Cardiac septum (tissue), 1 donor: Measurements from ENCODE around the gene MB21D2. TPM values are rescaled to one million over a fixed set of nuclear protein-coding genes. Genes with fewer than 3 reads are reported as not detected.
"Not testable (repeated sequence)": the region's sequence is repeated elsewhere in the genome, so short reads cannot be mapped to it uniquely, and the experiment has no call there.

Experiments used
- DNase-seq: peaks from one replicate; pipeline ENCODE4 v3.0.0-alpha.2; 2020; ENCODE audit warnings: low spot score
- intact Hi-C: fragments of 100-400 bp; cut with DNase I; formaldehyde crosslinking; loops from one replicate; pipeline ENCODE4 v1.14.0; 2022
- total RNA-seq: library from RNA; stranded (reverse); fragmentation: NEBNext Ultra II Directional; extraction: Animal tissue kit (Norgen Biotek cat#: 25700); gene quantifications from one replicate; pipeline ENCODE4 v1.2.1, GENCODE V29; 2021
- donor health status: DM: no; HTN: no; CAD: no.

The MB21D2 gene
- total RNA-seq, 1 donor from 2014 or later: 3.2 TPM

DNA sequence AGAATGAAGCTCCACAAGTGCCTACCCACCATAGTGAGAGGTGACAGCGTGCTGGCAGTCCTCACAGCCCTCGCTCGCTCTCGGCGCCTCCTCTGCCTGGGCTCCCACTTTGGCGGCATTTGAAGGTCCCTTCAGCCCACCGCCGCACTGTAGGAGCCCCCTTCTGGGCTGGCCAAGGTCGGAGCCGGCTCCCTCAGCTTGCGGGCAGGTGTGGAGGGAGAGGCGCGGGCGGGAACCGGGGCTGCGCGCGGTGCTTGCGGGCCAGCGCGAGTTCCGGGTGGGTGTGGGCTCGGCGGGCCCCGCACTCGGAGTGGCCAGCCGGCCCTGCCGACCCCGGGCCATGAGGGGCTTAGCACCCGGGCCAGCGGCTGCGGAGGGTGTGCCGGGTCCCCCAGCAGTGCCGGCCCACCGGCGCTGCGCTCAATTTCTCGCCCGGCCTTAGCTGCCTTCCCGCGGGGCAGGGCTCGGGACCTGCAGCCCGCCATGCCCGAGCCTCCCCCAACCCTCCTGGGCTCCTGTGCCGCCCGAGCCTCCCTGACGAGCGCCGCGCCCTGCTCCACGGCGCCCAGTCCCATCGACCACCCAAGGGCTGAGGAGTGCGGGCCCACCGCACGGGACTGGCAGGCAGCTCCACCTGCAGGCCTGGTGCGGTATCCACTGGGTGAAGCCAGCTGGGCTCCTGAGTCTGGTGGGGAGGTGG lies 128.7 kb downstream of the MB21D2 start:
- DNase-seq, intact Hi-C loops: not testable (repeated sequence)

DNA sequence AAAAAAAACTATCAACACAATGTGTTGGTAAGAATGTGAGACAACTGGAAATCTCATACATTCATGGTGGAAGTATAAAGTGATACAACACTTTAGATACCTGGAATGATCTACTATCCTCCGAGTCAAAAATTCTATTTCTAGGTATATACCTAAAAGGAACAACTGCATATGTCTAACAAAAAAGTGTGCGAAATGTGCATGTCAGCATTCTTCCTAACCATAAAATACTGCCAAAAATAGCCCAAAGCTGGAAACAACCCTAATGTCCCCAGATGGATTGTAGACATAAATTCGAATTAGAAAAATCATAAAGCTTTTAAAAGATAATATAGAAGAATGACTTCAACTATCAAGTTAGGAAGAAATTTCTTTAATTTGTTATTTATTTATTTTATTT lies 139.1 kb downstream of the MB21D2 start:
- intact Hi-C loops: loop anchor here (10.0 kb wide), 2 partner anchors 214 to 314 kb away; no protein-coding TSS in a partner anchor
- DNase-seq: no peak

DNA sequence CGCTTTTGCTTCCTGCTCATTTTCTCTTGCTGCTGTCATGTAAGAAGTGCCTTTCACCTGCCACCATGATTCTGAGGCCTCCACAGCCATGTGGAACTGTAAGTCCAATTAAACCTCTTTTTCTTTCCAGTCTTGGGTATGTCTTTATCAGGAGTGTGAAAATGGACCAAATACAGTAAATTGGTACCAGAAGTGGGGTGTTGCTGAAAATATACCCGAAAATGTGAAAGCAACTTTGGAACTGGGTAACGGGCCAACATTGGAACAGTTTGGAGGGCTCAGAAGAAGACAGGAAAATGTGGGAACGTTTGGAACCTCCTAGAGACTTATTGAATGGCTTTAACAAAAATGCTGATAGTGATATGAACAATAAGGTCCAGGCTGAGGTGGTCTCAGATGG lies 143.3 kb downstream of the MB21D2 start:
- intact Hi-C loops: loop anchor here (10.0 kb wide), 2 partner anchors 210 to 310 kb away; no protein-coding TSS in a partner anchor
- not testable (repeated sequence) for DNase-seq

DNA sequence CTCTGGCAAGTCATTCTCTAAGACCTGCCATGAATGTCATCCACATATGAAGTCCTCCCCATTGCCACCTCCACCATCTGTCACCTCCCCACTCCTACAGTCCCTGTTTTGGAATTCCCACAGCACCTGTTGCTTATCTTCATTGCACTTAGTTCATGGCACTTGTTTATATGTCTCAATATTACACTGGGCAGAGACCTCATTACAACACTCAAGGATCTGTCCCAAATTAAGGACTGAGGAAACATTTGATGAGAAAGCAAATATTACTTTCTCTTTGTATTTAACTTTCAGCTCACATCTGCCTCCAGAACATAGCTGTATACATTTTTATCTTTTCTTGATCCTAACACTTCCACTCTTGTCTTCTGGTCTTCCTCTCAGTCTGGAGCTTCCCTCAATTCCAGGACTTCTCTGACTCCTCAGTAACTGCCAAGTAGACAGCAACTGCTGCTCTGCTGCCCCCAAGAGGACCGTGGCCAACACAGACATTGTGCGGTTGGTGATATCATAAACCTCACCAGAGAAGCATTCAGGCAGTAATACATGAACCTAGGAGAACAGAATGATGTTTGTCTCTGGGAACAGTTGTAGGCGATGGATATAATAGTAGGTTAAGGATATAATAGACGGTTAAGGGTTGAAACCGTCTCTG lies 145.3 kb downstream of the MB21D2 start:
- DNase-seq: no peak
- intact Hi-C loops: loop anchor here (10.0 kb wide), 2 partner anchors 208 to 308 kb away; no protein-coding TSS in a partner anchor

DNA sequence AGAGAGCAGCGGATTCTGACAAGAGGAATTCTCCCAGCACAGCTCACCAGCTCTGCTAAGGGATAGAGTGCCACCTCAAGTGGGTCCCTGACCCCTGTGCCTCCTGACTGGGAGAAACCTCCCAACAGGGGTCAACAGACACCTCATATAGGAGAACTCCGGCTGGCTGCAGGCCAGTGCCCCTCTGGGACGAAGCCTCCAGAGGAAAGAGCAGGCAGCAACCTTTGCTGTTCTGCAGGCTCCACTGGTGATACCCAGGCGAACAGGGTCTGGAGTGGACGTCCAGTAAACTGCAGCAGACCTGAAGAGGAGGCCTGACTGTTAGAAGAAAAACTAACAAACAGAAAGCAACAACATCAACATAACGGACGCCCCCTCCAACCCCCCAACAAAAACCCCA lies 159.0 kb downstream of the MB21D2 start:
- no peak for DNase-seq
- intact Hi-C loops: no loop called here

DNA sequence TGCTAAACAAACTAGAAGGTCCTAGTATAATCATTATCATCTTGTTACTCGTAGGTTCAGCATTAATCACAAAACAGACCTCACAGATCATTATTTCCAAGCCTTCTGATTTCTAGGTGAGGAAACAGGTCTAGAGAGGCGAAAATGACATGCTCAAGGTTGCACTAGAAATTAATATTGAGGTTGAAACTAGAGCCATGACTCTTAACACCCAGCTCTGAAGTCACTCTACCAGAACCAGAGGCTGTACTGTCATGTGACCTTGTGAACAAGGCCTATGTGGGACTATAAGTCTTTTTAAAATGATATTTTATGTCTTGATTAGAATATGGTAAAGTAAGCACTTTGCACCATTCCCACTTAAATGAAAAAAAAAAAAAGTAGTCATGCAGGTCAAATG lies 166.5 kb downstream of the MB21D2 start:
- intact Hi-C loops: no loop called here
- DNase-seq: no peak

DNA sequence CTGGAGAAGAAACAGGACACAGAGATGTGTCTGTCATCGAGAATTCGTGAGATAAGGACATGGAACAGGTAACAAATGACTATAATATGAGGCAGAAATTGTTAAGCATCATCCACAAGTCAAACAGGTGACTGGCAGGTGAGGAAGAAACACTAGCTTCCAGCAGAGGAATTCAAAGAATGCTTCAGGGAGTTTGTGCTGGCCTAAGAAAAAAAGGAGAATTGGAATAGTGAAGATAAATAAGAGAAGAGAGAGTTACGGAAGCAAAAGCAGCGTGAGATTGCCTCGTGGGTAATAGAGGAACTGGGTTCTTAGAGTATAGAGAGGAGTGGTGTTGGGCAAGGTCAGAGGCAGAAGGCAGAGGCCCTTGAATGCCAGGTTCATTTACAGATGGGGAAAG lies 167.5 kb downstream of the MB21D2 start:
- intact Hi-C loops: no loop called here
- DNase-seq: no peak

DNA sequence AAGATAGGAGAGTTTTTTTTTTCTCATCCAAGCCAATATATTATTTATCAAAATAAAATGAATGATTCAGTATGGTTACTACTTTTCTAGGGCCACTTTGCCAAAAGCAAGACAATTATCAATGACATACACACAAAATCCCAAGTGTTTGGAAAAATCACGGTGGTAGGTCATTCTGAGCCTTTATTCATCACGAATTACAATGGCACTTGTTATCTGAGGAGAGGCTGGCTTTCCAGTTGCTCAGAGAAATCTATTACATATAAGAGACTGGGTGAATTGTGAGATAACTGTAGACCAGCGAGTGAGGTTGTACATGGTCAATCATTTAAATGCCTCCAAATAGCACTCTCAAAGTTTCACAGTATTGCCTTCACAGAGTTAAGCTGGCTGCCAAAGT lies 169.9 kb downstream of the MB21D2 start:
- DNase-seq: no peak
- intact Hi-C loops: no loop called here

DNA sequence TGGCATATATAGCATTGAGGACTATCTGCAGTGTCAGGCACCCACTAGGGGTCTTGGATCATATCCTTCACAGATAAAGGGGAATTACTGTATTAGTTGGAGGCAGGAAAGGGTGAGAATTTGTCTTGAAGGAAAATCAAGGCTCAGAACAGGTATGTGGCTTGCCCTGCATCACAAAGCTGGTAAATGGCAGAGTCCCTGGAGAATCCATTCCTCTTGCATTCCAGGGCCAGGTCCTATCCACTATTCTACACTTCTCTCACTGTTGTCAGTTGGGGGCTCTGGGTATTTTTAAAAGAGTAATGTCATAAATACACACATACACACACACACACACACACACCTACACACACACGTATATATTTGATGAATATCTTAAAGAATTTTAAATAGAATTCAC lies 170.5 kb downstream of the MB21D2 start:
- intact Hi-C loops: no loop called here
- DNase-seq: no peak

Other genes with a start within 250 kb of the MB21D2 start
- gene FGF12, start 190.3 kb downstream of the MB21D2 start, total RNA-seq: 45.1 TPM